ENCODE data around the gene PHETA2. TPM values are rescaled to one million over a fixed set of nuclear protein-coding genes. Genes with fewer than 3 reads are reported as not detected.

Gene PHETA2
- total and polyA plus RNA-seq, 2 of the 8 experiments (the other 6 are each of a cell fraction or from before 2014, with no cell fraction given), result 7.4 to 7.6 TPM

DNA sequence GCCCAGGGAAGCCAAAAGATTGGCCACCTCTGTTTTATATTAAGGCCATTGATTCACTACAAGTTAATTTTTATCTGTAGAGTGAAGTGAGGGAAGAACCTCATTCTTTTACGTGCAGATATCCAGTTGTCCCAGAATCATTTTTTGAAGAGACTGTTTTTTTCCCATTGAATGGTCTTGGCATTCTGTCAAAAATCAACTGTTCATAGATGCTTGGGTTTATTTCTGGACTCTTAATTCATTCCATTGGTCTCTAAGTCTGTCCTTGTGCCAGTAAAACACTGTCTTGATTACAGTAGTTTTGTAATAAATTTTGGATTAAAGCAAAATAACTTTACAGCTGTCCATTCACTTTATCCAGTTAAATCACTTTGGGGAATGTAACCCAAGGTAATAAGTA lies 48.6 kb upstream of the PHETA2 start (continued):
- TF ChIP-seq TBP (IDR thresholded peaks at IDR 0.05; ENCODE audit: low read depth, low read length) (no peak), CEBPB (IDR thresholded peaks at IDR 0.05; ENCODE audit: low read depth, low read length) (no peak)

Data from H1 (cell line).